Ovary (tissue), 3 donors: ENCODE data around the gene DGKI.

Experiments used
- CTCF ChIP-seq, 3 donors: fragments of 450-650 bp in 2 of 3; fragments of 200-600 bp in 1 of 3; IDR thresholded peaks; one replicate each; pipeline versions ENCODE4 v1.5.1 to v1.8.0; 2016 to 2022; ENCODE audit warnings: antibody characterized with exemption in 3 of 3, mild to moderate bottlenecking in 1 of 3
- POLR2A ChIP-seq: fragments of 450-650 bp; IDR thresholded peaks from one replicate; pipeline ENCODE4 v1.6.1; 2017; ENCODE audit warnings: antibody characterized with exemption, mild to moderate bottlenecking, moderate library complexity
- donor health status: DM: no; HTN: no; CAD: no.

DNA sequence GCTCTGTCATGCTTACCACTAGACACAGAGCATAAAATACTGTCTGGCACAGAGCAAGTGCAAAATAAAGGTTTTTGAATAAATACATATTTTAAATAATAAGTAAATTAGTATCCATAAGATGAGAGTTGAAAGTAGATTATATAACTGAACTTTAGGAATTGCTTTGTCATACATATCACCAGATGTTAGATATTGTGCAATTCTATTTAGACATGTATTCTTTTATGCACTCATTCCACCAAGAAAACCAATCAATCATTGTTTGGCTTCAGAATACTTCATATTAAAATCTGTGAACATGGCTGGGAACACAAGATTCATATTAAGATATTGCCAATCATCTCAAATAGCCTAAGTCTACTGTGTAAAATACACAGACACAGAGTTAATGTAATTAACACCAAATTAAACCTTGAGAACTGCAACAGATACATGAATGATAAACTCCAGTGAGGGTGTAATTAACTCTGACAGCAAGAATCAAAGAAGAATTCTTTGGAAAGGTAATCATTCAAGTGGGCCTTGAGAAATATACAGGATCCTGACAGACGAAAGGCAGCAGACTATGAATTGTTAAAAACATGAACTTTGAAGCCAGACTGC, 302.2 kb downstream of the DGKI start:
- TF ChIP-seq CTCF (IDR thresholded peaks at IDR 0.05) (no peak), POLR2A (no peak)
